ENCODE results near the gene IQGAP2.
"Not testable (repeated sequence)": the region's sequence is repeated elsewhere in the genome, so short reads cannot be mapped to it uniquely, and the experiment has no call there.

IQGAP2 gene

GRCh38 chr5:76412511-76412910 lies 9.4 kb downstream of the IQGAP2 start:
- no peak for DNase-seq (ENCODE audit: low read depth in 2 of 2)

DNA sequence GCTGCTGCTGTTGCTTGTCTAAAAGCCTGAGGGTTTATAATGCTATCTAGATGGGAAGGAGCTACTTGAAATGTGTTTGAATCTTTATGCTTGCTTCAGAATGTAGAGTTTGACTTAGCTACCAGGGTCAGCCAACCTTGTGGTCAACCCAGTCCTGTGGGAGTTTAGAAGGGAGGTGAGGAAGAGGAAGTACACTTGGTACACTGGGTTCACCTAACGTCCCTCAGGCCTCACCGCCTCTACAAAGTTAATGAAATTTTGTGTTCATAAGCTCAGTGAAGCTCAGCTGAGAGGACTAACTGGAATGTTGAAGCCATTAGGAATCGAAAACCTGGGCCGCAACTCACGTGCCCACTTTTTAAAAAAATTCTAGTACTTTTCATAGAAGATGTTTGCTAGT lies 10.7 kb downstream of the IQGAP2 start:
- no peak for DNase-seq (ENCODE audit: low read depth in 2 of 2)

GRCh38 chr5:76414788-76415187 lies 11.7 kb downstream of the IQGAP2 start:
- no peak for DNase-seq (ENCODE audit: low read depth in 2 of 2)

- DNase-seq (ENCODE audit: low read depth in 2 of 2) = no peak
These were observed 12.8 kb downstream of the IQGAP2 start for GRCh38 chr5:76415855-76416254.

DNA sequence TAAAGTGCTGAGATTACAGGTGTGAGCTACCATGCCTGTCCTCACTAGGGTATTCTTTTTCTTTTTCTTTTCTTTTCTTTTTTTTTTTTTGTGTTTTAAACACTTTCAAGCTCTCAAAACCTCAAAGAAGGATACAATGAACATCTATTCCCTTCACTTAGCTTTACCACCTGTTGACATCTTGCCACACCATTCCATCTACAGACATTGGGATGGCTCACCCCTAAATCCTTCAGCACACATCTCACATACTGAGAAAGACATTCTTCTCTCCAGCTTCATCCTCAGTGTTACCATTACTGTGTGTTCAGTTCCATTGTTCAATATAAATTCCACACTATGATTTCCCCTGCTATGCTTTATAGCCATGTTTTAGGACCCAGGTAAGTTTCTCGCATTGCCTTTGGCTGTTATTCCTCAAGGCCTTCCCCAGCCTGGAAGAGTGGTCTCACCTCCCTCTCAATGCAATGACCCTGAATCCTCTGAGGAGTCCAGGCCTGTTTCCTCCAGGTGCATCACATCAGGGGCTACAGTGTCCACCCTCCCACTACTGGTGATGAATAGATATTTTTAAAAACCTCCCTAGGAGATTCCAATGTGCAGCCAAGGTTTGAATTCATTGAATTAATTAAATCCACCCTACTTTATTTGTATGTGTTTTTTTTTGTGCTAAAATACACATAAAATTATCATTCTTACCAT lies 16.7 kb downstream of the IQGAP2 start:
- DNase-seq (ENCODE audit: low read depth in 2 of 2) = no peak

DNA sequence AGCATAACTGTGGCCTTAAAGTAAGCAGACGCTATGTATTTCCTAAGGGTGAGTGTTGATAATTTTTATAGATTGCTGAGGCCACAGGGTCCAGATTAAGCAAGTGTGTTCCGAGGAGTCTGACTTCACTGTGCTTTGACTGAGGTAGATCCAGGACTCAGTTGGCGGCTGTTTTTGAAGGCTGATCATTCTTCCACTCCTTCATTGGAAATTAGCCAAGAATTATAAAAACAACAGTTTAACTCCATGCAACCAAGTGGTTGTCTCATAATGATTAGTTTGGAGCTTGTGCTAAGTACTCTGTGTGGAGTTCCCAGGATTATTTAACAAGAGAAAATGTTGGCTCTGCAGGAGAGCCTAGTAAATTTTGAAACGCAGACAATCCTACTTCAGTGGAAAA lies 19.1 kb downstream of the IQGAP2 start:
- no peak for DNase-seq (ENCODE audit: low read depth in 2 of 2)

DNA sequence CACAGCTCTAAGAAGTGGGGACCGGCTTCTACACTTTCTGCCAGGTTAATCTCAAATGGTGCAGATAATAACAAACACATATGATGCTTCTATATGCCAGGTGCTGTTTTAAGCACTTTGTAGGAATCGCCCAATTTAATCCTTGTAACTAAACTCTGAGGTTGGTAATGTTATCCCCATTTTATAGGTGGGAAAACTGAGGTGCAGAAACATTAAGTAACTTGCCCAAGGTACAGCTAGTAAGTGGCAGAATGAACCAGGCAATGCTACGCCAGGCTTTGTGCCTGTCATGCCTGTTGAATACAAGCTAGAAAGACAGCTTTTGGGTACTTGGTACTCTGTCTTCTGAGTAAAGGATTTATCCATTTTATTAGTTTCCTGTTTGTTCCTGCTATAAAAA lies 19.7 kb downstream of the IQGAP2 start:
- DNase-seq (ENCODE audit: low read depth in 2 of 2) = no peak

- no peak for DNase-seq (ENCODE audit: low read depth in 2 of 2)
These were observed 22.1 kb downstream of the IQGAP2 start for GRCh38 chr5:76425146-76425545.

GRCh38 chr5:76425928-76426804 lies 23.1 kb downstream of the IQGAP2 start:
- DNase-seq (ENCODE audit: low read depth in 2 of 2) = no peak

DNA sequence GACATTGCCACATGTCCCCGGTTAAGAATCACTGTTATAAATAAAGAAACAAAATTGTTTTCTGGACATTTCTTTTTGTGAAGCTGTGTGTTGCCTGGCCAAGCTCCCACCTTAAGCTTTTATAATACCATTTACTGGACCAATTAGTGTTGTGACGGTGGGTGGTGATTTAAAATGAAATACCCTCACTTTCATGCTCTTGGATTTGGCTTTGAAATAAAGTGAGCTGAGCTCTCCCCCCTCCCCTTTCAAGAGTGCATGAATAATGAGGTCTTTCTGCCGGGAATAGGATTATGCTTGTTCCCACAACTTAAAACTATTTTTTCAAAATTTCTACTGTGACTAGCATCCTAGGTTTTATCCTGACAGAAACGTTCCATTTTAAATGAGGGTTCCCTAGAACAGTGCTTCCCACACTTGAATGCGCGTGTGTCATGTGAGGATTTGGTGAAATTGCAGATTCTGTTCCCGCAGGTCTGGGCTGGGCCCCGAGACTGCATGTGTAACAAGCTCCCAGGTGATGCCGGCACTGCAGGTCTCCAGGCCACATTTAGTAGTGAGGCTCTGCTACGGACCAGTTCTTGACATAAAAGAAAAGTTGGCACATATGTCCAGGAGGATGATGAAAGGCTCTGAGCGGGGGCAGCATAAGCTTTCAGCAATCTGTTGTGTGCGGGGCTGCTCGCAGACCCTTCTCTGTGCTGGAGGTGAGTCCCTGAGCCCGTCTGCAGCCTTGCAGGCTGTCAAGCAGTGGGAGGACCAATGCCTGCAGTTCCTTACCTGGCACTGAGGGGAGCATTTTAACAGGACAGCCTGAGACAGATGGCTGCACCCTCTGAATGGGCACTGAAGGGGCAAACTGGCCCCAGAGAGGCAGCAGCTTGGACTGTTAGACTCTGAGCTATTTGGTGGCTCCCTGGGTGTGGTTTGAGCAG lies 24.4 kb downstream of the IQGAP2 start:
- no peak for DNase-seq (ENCODE audit: low read depth in 2 of 2)

GRCh38 chr5:76428550-76428949 lies 25.5 kb downstream of the IQGAP2 start:
- not testable (repeated sequence) for DNase-seq (ENCODE audit: low read depth in 2 of 2)

DNA sequence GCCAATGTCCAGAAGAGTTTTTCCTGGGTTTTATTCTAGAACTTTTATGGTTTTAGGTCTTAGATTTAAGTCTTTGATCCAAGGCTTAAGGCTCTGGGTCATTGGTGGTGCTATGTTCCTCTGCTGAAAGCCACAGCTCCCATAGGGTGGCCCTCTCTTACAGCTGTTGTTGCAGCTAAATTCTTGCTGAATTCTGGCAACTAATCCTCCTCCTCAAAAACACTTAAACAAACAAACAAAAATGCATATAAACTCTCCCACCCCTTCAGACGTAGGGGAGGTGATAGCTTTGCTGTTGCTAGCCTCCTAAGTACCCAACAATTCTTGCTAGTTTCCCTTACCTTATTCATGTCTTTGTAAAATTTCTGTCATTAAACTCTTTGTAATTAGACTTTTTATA lies 30.2 kb downstream of the IQGAP2 start:
- DNase-seq (ENCODE audit: low read depth in 2 of 2) = no peak

- not testable (repeated sequence) for DNase-seq (ENCODE audit: low read depth in 2 of 2)
These were observed 34.4 kb downstream of the IQGAP2 start for GRCh38 chr5:76437507-76437906.

DNA sequence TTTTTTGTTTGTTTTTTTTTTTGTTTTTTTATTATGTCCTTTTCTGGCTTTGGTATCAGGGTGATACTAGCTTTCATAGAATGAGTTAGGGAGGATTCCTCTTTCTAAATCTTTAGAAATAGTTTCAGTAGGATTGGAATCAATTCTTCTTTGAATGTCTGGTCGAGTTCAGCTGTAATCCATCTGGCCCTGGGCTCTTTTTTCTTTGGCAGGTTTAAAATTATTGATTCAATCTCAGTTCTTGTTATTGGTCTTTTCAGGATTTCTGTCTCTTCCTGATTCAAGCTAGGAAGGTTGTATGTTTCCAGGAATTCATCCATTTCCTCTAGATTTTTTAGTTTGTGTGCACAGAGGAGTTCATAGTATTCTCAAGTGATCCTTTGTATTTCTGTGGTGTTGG lies 34.9 kb downstream of the IQGAP2 start:
- DNase-seq (ENCODE audit: low read depth in 2 of 2) = no peak

DNA sequence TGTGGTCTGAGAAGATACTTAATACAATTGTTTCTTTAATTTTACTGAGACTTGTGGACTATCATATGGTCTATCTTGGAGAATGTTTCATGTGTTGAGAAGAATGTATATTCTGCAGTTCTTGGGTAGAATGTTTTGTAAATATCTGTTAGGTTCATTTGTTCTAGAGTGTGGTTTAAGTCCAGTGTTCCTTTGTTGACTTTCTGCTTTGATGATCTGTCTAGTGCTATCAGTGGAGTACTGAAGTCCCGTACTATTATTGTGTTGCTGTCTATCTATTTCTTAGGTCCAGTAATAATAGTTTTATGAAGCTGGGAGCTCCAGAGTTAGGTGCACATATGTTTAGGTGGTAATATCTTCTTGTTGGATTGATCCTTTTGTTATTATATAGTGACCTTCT lies 36.1 kb downstream of the IQGAP2 start:
- no peak for DNase-seq (ENCODE audit: low read depth in 2 of 2)

- DNase-seq (ENCODE audit: low read depth in 2 of 2) = no peak
These were observed 36.8 kb downstream of the IQGAP2 start for GRCh38 chr5:76439929-76440328.

- no peak for DNase-seq (ENCODE audit: low read depth in 2 of 2)
These were observed 38.0 kb downstream of the IQGAP2 start for GRCh38 chr5:76441101-76441500.

DNA sequence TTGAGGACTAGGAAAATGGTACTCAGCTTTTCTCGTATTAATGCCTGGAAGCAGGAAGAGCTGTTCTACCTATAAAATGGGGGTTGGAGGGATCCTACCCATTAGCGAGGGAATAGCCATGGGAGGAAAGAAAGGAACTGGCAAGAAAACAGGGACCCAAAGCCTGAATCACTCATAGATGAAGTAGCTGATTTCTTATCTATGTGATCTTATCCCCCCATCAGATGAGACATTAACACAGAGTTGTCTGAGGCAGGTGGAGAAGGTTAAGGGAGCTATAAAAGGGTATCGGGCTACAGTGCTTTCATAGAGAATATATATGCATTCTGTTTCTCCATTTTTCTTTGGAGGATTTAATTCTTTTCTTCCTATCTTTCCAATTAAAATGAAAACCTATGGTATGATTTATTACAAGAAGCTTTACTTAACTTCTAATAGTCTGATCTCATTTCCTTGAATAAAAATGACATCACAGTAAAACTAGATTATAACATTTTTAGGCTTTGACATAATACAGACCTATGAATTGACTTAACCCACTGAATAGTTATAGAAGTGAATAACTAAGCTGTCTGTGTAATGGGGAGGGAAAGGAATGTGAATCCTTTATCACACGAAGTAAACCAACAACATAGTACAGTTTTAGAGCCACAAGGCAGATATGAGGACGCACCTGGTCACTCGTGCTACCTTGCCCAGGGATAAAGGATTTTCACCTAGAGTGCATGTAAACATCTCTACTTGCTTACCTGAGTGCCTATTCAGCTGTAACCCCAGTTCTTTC lies 39.0 kb downstream of the IQGAP2 start:
- no peak for DNase-seq (ENCODE audit: low read depth in 2 of 2)

GRCh38 chr5:76443066-76443800 lies 40.1 kb downstream of the IQGAP2 start:
- no peak for DNase-seq (ENCODE audit: low read depth in 2 of 2)

DNA sequence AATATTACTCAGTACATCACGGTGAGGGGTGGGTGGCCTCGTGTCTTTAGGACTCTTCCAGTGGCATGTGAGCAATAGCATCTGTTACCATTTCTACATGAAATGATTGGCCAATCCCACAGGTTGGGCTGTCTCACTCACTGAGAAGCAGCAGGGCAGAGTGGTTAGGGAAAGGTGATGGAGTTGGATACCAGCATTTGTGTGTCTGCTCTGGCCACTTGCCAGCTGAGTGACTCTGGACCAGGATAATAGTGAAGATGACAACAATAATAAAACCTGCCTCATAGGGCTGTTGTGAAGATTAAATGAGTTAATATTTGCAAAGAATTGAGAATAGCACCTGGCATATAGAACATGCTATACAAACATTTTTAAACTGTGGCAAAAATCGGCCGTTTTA lies 42.0 kb downstream of the IQGAP2 start:
- DNase-seq (ENCODE audit: low read depth in 2 of 2) = no peak

- DNase-seq (ENCODE audit: low read depth in 2 of 2) = no peak
These were observed 42.7 kb downstream of the IQGAP2 start for GRCh38 chr5:76445830-76446229.
